PC-9 (cell line): ENCODE results near the gene RETN. TPM values are rescaled to one million over a fixed set of nuclear protein-coding genes. Genes with fewer than 3 reads are reported as not detected.

ENCODE experiments used
- BruUV-seq: library from RNA; stranded (reverse); fragments of 400-500 nt; replicated peaks from 2 replicates; lab custom pipeline; 2021; lab: Mats Ljungman, UMichigan
- CTCF ChIA-PET: fragments of 300-600 bp; sonication (Branson Sonifier 250); formaldehyde crosslinking; loops from one replicate; lab custom pipeline; 2022; ENCODE audit warnings: antibody characterized with exemption; lab: Charles Lee
- POLR2A ChIA-PET: fragments of 300-600 bp; sonication (Branson Sonifier 250); formaldehyde crosslinking; loops from one replicate; lab custom pipeline; 2022; ENCODE audit warnings: antibody characterized with exemption; ENCODE audit not compliant: unreplicated experiment; lab: Charles Lee
- DNase-seq, 2 experiments: peaks; one replicate each; pipeline versions ENCODE4 v3.0.0 to v3.0.0-alpha.2; 2015 to 2022; ENCODE audit warnings: mixed read lengths in 1 of 2
- H2AFZ ChIP-seq: fragments of 200-600 bp; sonication (generic); 2 replicates; pipeline ENCODE4 v1.8.1; 2017; ENCODE audit warnings: antibody characterized with exemption
- H3F3A ChIP-seq: fragments of 200-600 bp; sonication (generic); 2 replicates; pipeline ENCODE4 v1.8.1; 2017; ENCODE audit warnings: antibody characterized with exemption, mild to moderate bottlenecking, low read depth; ENCODE audit not compliant: insufficient read depth
- H3K27ac ChIP-seq: fragments of 200-600 bp; sonication (generic); 2 replicates; pipeline ENCODE4 v1.6.1; 2016; ENCODE audit warnings: mixed run types
- H3K27me3 ChIP-seq: fragments of 200-600 bp; sonication (generic); 2 replicates; pipeline ENCODE4 v1.6.1; 2016; ENCODE audit warnings: low read depth, mixed run types; ENCODE audit not compliant: insufficient read depth
- H3K36me3 ChIP-seq: fragments of 200-600 bp; sonication (generic); 2 replicates; pipeline ENCODE4 v1.6.1; 2016; ENCODE audit warnings: low read depth, mixed run types
- H3K4me1 ChIP-seq: fragments of 200-600 bp; sonication (generic); replicated peaks from 2 replicates; pipeline ENCODE4 v1.6.1; 2016; ENCODE audit warnings: mixed run types; ENCODE audit not compliant: insufficient read depth
- H3K4me2 ChIP-seq: fragments of 200-600 bp; sonication (generic); 2 replicates; pipeline ENCODE4 v1.6.1; 2017; ENCODE audit warnings: mixed run types
- H3K4me3 ChIP-seq: fragments of 200-600 bp; sonication (generic); 2 replicates; pipeline ENCODE4 v1.6.1; 2016; ENCODE audit warnings: mixed run types
- H3K79me2 ChIP-seq: fragments of 200-600 bp; sonication (generic); 2 replicates; pipeline ENCODE4 v1.6.1; 2017; ENCODE audit warnings: low read depth, mixed run types
- H3K9me2 ChIP-seq: fragments of 200-600 bp; sonication (generic); 2 replicates; pipeline ENCODE4 v1.8.1; 2017; ENCODE audit warnings: mild to moderate bottlenecking; ENCODE audit not compliant: insufficient read depth
- H3K9me3 ChIP-seq: fragments of 200-600 bp; sonication (generic); 2 replicates; pipeline ENCODE4 v1.8.1; 2016; ENCODE audit warnings: low read depth; ENCODE audit not compliant: insufficient read depth
- H4K20me1 ChIP-seq: fragments of 200-600 bp; sonication (generic); 2 replicates; pipeline ENCODE4 v1.8.1; 2017; ENCODE audit not compliant: insufficient read depth
- EZH2 ChIP-seq: fragments of 200-600 bp; sonication (generic); IDR thresholded peaks from 2 replicates; pipeline ENCODE4 v1.8.0; 2017; ENCODE audit warnings: antibody characterized with exemption, low read depth
- intact Hi-C: fragments of 100-400 bp; cut with micrococcal nuclease; formaldehyde crosslinking; loops from one replicate; pipeline ENCODE4 v1.10.0; 2022; ENCODE audit not compliant: unreplicated experiment
- total RNA-seq: library from RNA; stranded (reverse); gene quantifications from 2 replicates; pipeline ENCODE4 v1.2.3, GENCODE V29; 2021
- TF ChIP-seq, protein P1 (sequence below): fragments of 200-600 bp; sonication (generic); conservative IDR thresholded peaks from 2 replicates; pipeline ENCODE4 v1.6.1; 2017; ENCODE audit warnings: mixed run types, antibody characterized with exemption, mild to moderate bottlenecking, moderate library complexity

RETN gene
- total RNA-seq, 1 experiment from 2014 or later, result not detected

GRCh38 chr19:7631577-7631976, 37.3 kb upstream of the RETN start:
- DNase-seq, result no peak
- H3K9me2 ChIP-seq, result no peaks in the 10 kb centered on the region
- peaks cover 19% of the 10 kb centered on the region for H3K4me1 ChIP-seq
- no peak for TF ChIP-seq EZH2
- TF ChIP-seq, protein P1, sequence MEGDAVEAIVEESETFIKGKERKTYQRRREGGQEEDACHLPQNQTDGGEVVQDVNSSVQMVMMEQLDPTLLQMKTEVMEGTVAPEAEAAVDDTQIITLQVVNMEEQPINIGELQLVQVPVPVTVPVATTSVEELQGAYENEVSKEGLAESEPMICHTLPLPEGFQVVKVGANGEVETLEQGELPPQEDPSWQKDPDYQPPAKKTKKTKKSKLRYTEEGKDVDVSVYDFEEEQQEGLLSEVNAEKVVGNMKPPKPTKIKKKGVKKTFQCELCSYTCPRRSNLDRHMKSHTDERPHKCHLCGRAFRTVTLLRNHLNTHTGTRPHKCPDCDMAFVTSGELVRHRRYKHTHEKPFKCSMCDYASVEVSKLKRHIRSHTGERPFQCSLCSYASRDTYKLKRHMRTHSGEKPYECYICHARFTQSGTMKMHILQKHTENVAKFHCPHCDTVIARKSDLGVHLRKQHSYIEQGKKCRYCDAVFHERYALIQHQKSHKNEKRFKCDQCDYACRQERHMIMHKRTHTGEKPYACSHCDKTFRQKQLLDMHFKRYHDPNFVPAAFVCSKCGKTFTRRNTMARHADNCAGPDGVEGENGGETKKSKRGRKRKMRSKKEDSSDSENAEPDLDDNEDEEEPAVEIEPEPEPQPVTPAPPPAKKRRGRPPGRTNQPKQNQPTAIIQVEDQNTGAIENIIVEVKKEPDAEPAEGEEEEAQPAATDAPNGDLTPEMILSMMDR, result no peak
- no peak overlapping the region for H3K4me3 ChIP-seq
- 0 out of 2 replicates have a peak, but pooled peaks cover 9% of the 10 kb centered on the region for H4K20me1 ChIP-seq
- no peaks in the 10 kb centered on the region for H3K9me3 ChIP-seq
- H2AFZ ChIP-seq, result no peak overlapping the region
- H3K79me2 ChIP-seq, result peaks cover 52% of the 10 kb centered on the region
- H3K27ac ChIP-seq, result no peak overlapping the region
- POLR2A ChIA-PET, result no interaction called here
- no peaks in the 10 kb centered on the region for H3K36me3 ChIP-seq
- peaks cover 12% of the 10 kb centered on the region; the same call in 1 of the 2 replicates for H3F3A ChIP-seq
- intact Hi-C loops, result no loop called here
- no peaks in the 10 kb centered on the region for H3K27me3 ChIP-seq
- CTCF ChIA-PET, result no interaction called here
- H3K4me2 ChIP-seq, result no peak overlapping the region
- BruUV-seq, result no TSS peak

GRCh38 chr19:7632340-7633203, 36.3 kb upstream of the RETN start:
- no peak overlapping the region for H3K27ac ChIP-seq
- TF ChIP-seq EZH2, result no peak
- TF ChIP-seq, protein P1, result no peak
- H3K79me2 ChIP-seq, result peaks cover 48% of the 10 kb centered on the region
- no peak overlapping the region for H3K4me2 ChIP-seq
- ChIA-PET POLR2A (interaction anchor here (0.6 kb wide), 1 partner anchor 172 kb away, joined by 5 read pairs; no protein-coding TSS in a partner anchor), CTCF (no interaction called here)
- no peaks in the 10 kb centered on the region for H3K9me3 ChIP-seq
- H3K9me2 ChIP-seq, result no peaks in the 10 kb centered on the region
- intact Hi-C loops, result no loop called here
- no peak overlapping the region for H3K4me3 ChIP-seq
- H2AFZ ChIP-seq, result no peak overlapping the region
- H3K4me1 ChIP-seq, result peaks cover 21% of the 10 kb centered on the region
- BruUV-seq, result TSS peak; percentile 0
- peaks cover 12% of the 10 kb centered on the region; the same call in 1 of the 2 replicates for H3F3A ChIP-seq
- no peaks in the 10 kb centered on the region for H3K27me3 ChIP-seq
- 0 out of 2 replicates have a peak, but pooled peaks cover 3% of the 10 kb centered on the region for H4K20me1 ChIP-seq
- no peaks in the 10 kb centered on the region for H3K36me3 ChIP-seq
- DNase-seq, result no peak

DNA sequence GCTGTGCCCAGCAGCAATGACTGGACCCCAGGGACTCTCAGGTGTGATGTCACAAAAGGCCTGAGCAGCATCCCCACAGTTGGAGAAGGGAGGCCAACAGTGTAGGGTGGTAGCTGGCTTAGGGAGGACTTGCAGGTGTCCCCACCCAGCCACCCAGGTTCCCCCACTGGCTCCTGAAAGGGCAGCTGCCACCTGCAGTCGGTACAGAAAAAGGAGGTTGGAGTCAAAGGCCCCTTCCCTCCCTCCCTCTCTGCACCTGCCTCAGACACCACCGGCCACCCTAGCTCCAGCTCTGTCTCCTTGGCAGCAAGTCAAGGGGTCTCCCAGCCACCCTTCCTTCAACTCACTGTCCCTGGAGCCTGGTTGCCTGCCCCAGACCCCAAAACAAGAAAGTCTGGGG, 35.2 kb upstream of the RETN start, which contains the start of gene PCP2:
PCP2 (minus strand) TSS at position 22 of the 400 bp plus-strand sequence. CDS start 262 bp downstream, outside the sequence.
- no peaks in the 10 kb centered on the region for H3K9me2 ChIP-seq
- intact Hi-C loops, result no loop called here
- no peak within 1 kb of the TSS for H3K4me3 ChIP-seq
- no peak within 1 kb of the TSS for H3K27ac ChIP-seq
- H2AFZ ChIP-seq, result no peak within 1 kb of the TSS
- CTCF ChIA-PET, result no interaction called here
- POLR2A ChIA-PET, result interaction anchor here (0.6 kb wide), 1 partner anchor 173 kb away, joined by 5 read pairs; no protein-coding TSS in a partner anchor
- H3K36me3 ChIP-seq, result no peaks in the 10 kb centered on the region
- H3K9me3 ChIP-seq, result no peaks in the 10 kb centered on the region
- no peak for DNase-seq
- H3K4me2 ChIP-seq, result no peak within 1 kb of the TSS
- H3K4me1 ChIP-seq, result peaks cover 20% of the 10 kb centered on the region
- no peak for TF ChIP-seq EZH2
- TF ChIP-seq, protein P1, result no peak
- BruUV-seq, result no TSS peak
- H3F3A ChIP-seq, result peaks cover 21% of the 10 kb centered on the region
- H3K79me2 ChIP-seq, result peaks cover 48% of the 10 kb centered on the region
- peaks cover under 1% of the 10 kb centered on the region; the same call in 1 of the 2 replicates for H4K20me1 ChIP-seq
- no peaks in the 10 kb centered on the region for H3K27me3 ChIP-seq
